Mesendoderm (in vitro differentiated cells): ENCODE results near the gene IGF1R.

Experiments used
- DNase-seq: peaks from one replicate; pipeline ENCODE4 v3.0.0; 2013
- H2AK5ac ChIP-seq: 2 replicates; pipeline ENCODE4 v1.6.1; 2013; ENCODE audit warnings: low read length, inconsistent platforms
- H2BK120ac ChIP-seq: 2 replicates; pipeline ENCODE4 v1.6.1; 2013; ENCODE audit warnings: low read depth, mild to moderate bottlenecking, low read length, moderate library complexity, mixed read lengths
- H2BK15ac ChIP-seq: replicated peaks from 2 replicates; pipeline ENCODE4 v1.6.1; 2013; ENCODE audit warnings: low read depth, mild to moderate bottlenecking, moderate library complexity
- H2BK5ac ChIP-seq: 2 replicates; pipeline ENCODE4 v1.6.1; 2013; ENCODE audit warnings: low read length, inconsistent platforms
- H3K18ac ChIP-seq: 2 replicates; pipeline ENCODE4 v1.6.1; 2013; ENCODE audit warnings: mild to moderate bottlenecking, low read length, mixed read lengths
- H3K23ac ChIP-seq: one replicate; pipeline ENCODE4 v1.6.1; 2013; ENCODE audit warnings: low read length
- H3K27ac ChIP-seq: 2 replicates; pipeline ENCODE4 v1.5.1; 2013; ENCODE audit warnings: low read depth, mild to moderate bottlenecking, inconsistent platforms, low read length, moderate library complexity
- H3K27me3 ChIP-seq: 2 replicates; pipeline ENCODE4 v1.6.1; 2013; ENCODE audit warnings: low read length, control low read depth, mild to moderate bottlenecking, inconsistent platforms; ENCODE audit not compliant: insufficient read depth, poor library complexity
- H3K36me3 ChIP-seq: 2 replicates; pipeline ENCODE4 v1.6.1; 2013; ENCODE audit warnings: low read length, inconsistent platforms; ENCODE audit not compliant: control insufficient read depth, insufficient read depth
- H3K4ac ChIP-seq: one replicate; pipeline ENCODE4 v1.6.1; 2013; ENCODE audit warnings: low read depth, mild to moderate bottlenecking, low read length, moderate library complexity
- H3K4me1 ChIP-seq: 2 replicates; pipeline ENCODE4 v1.6.1; 2013; ENCODE audit warnings: low read depth, low read length, inconsistent platforms; ENCODE audit not compliant: control insufficient read depth
- H3K4me2 ChIP-seq: 2 replicates; pipeline ENCODE4 v1.6.1; 2013; ENCODE audit warnings: low read length
- H3K4me3 ChIP-seq: 2 replicates; pipeline ENCODE4 v1.5.1; 2013; ENCODE audit warnings: mild to moderate bottlenecking, low read length
- H3K56ac ChIP-seq: one replicate; pipeline ENCODE4 v1.6.1; 2013; ENCODE audit warnings: low read length
- H3K79me1 ChIP-seq: 2 replicates; pipeline ENCODE4 v1.6.1; 2013; ENCODE audit warnings: low read length, inconsistent platforms
- H3K79me2 ChIP-seq: 2 replicates; pipeline ENCODE4 v1.6.1; 2013; ENCODE audit warnings: mild to moderate bottlenecking, low read length; ENCODE audit not compliant: control insufficient read depth, insufficient read depth
- H3K9ac ChIP-seq: 2 replicates; pipeline ENCODE4 v1.6.1; 2013; ENCODE audit warnings: low read length, inconsistent platforms
- H4K5ac ChIP-seq: one replicate; pipeline ENCODE4 v1.6.1; 2013; ENCODE audit warnings: low read length
- H4K8ac ChIP-seq: one replicate; pipeline ENCODE4 v1.6.1; 2013; ENCODE audit warnings: low read depth, mild to moderate bottlenecking, control low read depth, low read length, moderate library complexity
- WGBS: extraction: QIAGEN DNeasy Blood & Tissue Kit; methylation state at CpG from one replicate; pipeline ENCODE4 v1.1.7; 2013; ENCODE audit warnings: low lambda C conversion rate, missing lambda C conversion rate; ENCODE audit not compliant: insufficient coverage; ENCODE audit errors: extremely low coverage; 5-methylcytosine and 5-hydroxymethylcytosine counted together

IGF1R gene

DNA sequence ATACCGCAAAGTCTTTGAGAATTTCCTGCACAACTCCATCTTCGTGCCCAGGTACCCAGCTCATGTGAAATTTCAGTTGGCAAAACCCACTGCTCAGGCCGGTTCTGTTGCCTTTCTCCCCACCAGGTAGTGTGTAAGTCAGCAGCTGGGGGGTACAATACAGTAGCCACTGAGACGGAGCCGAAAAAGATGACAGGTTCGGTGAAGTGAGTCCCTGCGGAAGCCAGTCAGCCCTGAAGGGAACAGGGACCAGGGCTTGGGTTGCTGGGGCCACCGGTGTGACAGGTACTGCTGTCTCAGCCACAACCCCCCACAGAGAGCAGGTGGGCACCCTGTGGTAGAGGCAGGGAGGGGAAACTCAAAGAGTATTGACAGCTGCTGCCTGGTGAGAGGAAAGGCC lies 268.5 kb downstream of the IGF1R start:
- Histone ChIP-seq H4K5ac (no peak overlapping the region), H3K18ac (no peak overlapping the region), H3K4me1 (no peaks in the 10 kb centered on the region), H3K9ac (no peak overlapping the region), H3K79me2 (no peaks in the 10 kb centered on the region), H2BK5ac (no peak overlapping the region), H3K56ac (no peak overlapping the region), H2BK15ac (no peak overlapping the region), H3K4ac (no peak overlapping the region), H2AK5ac (no peak overlapping the region), H3K23ac (no peak overlapping the region), H3K27me3 (no peaks in the 10 kb centered on the region), H3K4me2 (no peak overlapping the region), H3K79me1 (peaks cover 2% of the 10 kb centered on the region), H3K27ac (no peak overlapping the region), H4K8ac (no peak overlapping the region), H3K36me3 (peaks cover 6% of the 10 kb centered on the region), H2BK120ac (no peak overlapping the region), H3K4me3 (no peak overlapping the region)
- no peak for DNase-seq
- WGBS = no CpG with 5 or more reads among the region's 8 CpGs

- no peak overlapping the region for H4K8ac ChIP-seq
- H4K5ac ChIP-seq = no peak overlapping the region
- no peak overlapping the region for H3K23ac ChIP-seq
- peaks cover 2% of the 10 kb centered on the region for H3K79me1 ChIP-seq
- H3K36me3 ChIP-seq = peaks cover 9% of the 10 kb centered on the region
- H3K79me2 ChIP-seq = no peaks in the 10 kb centered on the region
- H3K4me2 ChIP-seq = no peak overlapping the region
- no peak overlapping the region for H3K4ac ChIP-seq
- no CpG with 5 or more reads among the region's 3 CpGs for WGBS
- no peak overlapping the region for H2AK5ac ChIP-seq
- H3K18ac ChIP-seq = no peak overlapping the region
- H3K9ac ChIP-seq = no peak overlapping the region
- no peak overlapping the region for H2BK15ac ChIP-seq
- H3K4me1 ChIP-seq = no peaks in the 10 kb centered on the region
- DNase-seq = no peak
- no peak overlapping the region for H2BK120ac ChIP-seq
- no peak overlapping the region for H3K56ac ChIP-seq
- no peak overlapping the region for H3K27ac ChIP-seq
- no peaks in the 10 kb centered on the region for H3K27me3 ChIP-seq
- H3K4me3 ChIP-seq = no peak overlapping the region
- H2BK5ac ChIP-seq = no peak overlapping the region
Observed at GRCh38 chr15:98917417-98917816, 269.1 kb downstream of the IGF1R start.

DNA sequence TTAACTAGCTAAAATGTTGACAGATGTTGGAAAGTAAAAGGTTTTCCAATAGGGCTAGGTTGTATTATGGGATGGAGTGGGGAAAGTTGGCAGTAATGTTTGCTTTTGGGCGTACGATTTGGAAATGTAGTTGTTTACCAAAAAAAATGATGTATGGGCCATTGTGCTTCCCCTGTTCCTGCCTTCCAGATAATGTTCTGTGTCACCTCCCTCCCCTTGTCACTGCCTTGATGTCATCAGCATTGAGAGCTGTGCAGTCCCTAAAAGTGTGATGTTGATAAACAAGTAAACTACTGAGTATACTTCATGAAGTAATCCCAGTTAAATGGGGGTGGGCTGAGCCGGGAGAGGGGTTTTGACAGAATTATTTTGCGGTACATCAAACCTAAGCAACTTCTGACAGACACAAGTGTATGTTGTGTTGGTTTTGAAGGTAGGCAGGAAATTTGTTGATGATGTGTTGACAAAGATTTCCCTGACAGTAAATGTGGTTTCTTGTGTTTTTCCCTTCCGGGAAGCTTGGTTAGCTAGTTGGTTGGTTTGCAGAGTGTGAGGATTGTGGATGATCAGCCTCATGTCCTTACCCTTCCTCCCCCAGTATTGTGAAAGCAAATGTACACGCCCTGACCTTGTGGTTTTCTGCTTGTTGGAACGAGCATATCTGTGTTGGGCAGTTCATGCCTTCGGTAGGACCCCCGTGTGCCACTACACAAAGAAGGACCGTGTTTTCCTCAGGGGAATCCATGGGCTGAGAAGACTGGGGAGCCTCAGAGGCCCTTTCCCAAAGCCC lies 271.9 kb downstream of the IGF1R start:
- Histone ChIP-seq H3K4me2 (no peak overlapping the region), H3K4me1 (no peaks in the 10 kb centered on the region), H4K8ac (no peak overlapping the region), H3K36me3 (peaks cover 10% of the 10 kb centered on the region), H3K18ac (no peak overlapping the region), H3K56ac (no peak overlapping the region), H3K9ac (no peak overlapping the region), H3K4ac (no peak overlapping the region), H2AK5ac (no peak overlapping the region), H2BK15ac (no peak overlapping the region), H3K4me3 (no peak overlapping the region), H3K79me2 (no peaks in the 10 kb centered on the region), H3K27ac (no peak overlapping the region), H3K27me3 (no peaks in the 10 kb centered on the region), H2BK120ac (no peak overlapping the region), H3K79me1 (peaks cover 2% of the 10 kb centered on the region), H3K23ac (no peak overlapping the region), H4K5ac (no peak overlapping the region), H2BK5ac (no peak overlapping the region)
- WGBS = no CpG with 5 or more reads among the region's 10 CpGs
- no peak for DNase-seq

DNA sequence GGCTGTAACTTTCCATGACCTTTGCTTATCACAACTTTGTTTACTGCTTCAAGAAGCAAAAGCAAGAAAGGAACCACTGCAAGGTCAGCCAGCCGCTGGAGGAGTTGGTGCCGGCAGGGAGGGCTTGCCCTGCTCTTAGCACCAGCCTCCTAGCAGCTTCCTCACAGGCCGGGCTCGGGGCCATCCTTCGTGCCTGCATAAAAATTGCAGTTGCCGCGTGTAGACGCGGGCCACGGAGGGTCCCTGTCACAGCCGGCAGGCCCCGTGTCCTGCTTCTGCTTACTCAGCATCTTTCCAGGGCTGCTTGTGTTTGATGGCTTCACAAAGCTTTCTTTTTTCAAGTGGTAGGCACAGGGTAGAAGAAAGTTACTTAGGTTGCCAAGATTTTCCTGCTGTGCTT lies 274.8 kb downstream of the IGF1R start:
- Histone ChIP-seq H3K56ac (no peak overlapping the region), H4K5ac (no peak overlapping the region), H2BK120ac (no peak overlapping the region), H4K8ac (no peak overlapping the region), H3K4me1 (no peaks in the 10 kb centered on the region), H3K4ac (no peak overlapping the region), H3K79me1 (peaks cover 2% of the 10 kb centered on the region), H3K4me3 (no peak overlapping the region), H3K23ac (no peak overlapping the region), H3K27me3 (no peaks in the 10 kb centered on the region), H2AK5ac (no peak overlapping the region), H3K79me2 (no peaks in the 10 kb centered on the region), H3K18ac (no peak overlapping the region), H3K9ac (no peak overlapping the region), H2BK15ac (no peak overlapping the region), H3K36me3 (peaks cover 6% of the 10 kb centered on the region), H3K4me2 (no peak overlapping the region), H2BK5ac (no peak overlapping the region), H3K27ac (no peak overlapping the region)
- no CpG with 5 or more reads among the region's 12 CpGs for WGBS
- DNase-seq = no peak

DNA sequence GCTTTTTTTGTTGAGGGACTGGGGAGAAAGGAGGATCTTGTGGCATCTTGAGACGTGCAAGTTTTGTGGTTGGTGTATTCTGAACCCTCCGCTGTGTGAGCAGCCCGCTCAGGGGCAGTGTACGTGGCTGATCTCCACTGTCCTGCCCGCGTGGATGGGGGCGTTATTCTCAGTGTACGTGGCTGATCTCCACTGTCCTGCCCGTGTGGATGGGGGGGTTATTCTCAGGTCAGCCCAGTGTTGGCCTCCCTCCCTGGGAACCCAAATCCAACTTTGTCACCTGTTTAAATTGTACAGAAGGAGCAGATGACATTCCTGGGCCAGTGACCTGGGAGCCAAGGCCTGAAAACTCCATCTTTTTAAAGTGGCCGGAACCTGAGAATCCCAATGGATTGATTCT lies 275.2 kb downstream of the IGF1R start:
- H3K9ac ChIP-seq = no peak overlapping the region
- no peaks in the 10 kb centered on the region for H3K4me1 ChIP-seq
- no peaks in the 10 kb centered on the region for H3K79me2 ChIP-seq
- no peak overlapping the region for H3K4me3 ChIP-seq
- no peaks in the 10 kb centered on the region for H3K27me3 ChIP-seq
- no peak overlapping the region for H3K4me2 ChIP-seq
- H3K27ac ChIP-seq = no peak overlapping the region
- H3K56ac ChIP-seq = no peak overlapping the region
- H3K18ac ChIP-seq = no peak overlapping the region
- no peak overlapping the region for H2BK15ac ChIP-seq
- peaks cover 6% of the 10 kb centered on the region for H3K36me3 ChIP-seq
- H3K23ac ChIP-seq = no peak overlapping the region
- H3K4ac ChIP-seq = no peak overlapping the region
- H2BK120ac ChIP-seq = no peak overlapping the region
- WGBS = no CpG with 5 or more reads among the region's 10 CpGs
- no peak overlapping the region for H4K5ac ChIP-seq
- no peak overlapping the region for H4K8ac ChIP-seq
- H3K79me1 ChIP-seq = peaks cover 2% of the 10 kb centered on the region
- no peak overlapping the region for H2BK5ac ChIP-seq
- H2AK5ac ChIP-seq = no peak overlapping the region
- DNase-seq = no peak
